Esophagus muscularis mucosa (tissue), 4 donors: ENCODE measurements around the gene SF3A2.

Experiments
- EP300 ChIP-seq: sonication (generic); formaldehyde crosslinking; IDR thresholded peaks from one replicate; pipeline ENCODE4 v1.6.1; 2017; ENCODE audit warnings: antibody characterized with exemption
- POLR2A ChIP-seq: fragments of 450-650 bp; IDR thresholded peaks from one replicate; pipeline ENCODE4 v1.6.1; 2017; ENCODE audit warnings: antibody characterized with exemption, moderate library complexity, mild to moderate bottlenecking, low read depth
- POLR2AphosphoS5 ChIP-seq, 2 donors: sonication (generic); formaldehyde crosslinking; IDR thresholded peaks; one replicate each; pipeline ENCODE4 v1.6.1; 2017; ENCODE audit warnings: antibody characterized with exemption in 2 of 2
- TF ChIP-seq, protein P1 (sequence below), 3 experiments: fragments of 200-600 bp in 2 of 3; fragments of 450-650 bp in 1 of 3; sonication (generic) in 2 of 3; IDR thresholded peaks; one replicate each; pipeline ENCODE4 v1.5.1; 2017 to 2019; ENCODE audit warnings: antibody characterized with exemption in 3 of 3, mild to moderate bottlenecking in 2 of 3, moderate library complexity in 1 of 3

DNA sequence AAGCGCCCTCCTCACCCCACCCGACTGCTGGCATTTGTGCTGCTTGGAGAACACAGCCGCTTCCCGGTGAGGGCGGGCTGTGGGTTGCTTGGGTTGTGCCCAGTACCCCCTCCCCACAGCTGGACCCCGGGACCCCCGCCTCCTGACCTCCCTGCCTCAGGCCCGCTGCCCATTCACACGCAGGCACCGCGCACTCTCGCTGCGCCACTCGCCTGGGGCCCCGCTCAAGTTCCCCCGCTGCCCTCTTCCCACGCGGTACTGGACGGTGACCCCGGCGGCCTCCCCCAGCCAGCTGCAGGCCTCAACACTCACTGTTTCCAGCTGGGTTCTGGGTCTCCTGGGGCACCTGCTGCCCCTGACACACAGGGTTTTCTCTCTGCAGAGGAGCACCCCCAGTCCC is 16.9 kb upstream of the SF3A2 start:
- TF ChIP-seq, protein P1, sequence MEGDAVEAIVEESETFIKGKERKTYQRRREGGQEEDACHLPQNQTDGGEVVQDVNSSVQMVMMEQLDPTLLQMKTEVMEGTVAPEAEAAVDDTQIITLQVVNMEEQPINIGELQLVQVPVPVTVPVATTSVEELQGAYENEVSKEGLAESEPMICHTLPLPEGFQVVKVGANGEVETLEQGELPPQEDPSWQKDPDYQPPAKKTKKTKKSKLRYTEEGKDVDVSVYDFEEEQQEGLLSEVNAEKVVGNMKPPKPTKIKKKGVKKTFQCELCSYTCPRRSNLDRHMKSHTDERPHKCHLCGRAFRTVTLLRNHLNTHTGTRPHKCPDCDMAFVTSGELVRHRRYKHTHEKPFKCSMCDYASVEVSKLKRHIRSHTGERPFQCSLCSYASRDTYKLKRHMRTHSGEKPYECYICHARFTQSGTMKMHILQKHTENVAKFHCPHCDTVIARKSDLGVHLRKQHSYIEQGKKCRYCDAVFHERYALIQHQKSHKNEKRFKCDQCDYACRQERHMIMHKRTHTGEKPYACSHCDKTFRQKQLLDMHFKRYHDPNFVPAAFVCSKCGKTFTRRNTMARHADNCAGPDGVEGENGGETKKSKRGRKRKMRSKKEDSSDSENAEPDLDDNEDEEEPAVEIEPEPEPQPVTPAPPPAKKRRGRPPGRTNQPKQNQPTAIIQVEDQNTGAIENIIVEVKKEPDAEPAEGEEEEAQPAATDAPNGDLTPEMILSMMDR (IDR thresholded peaks at IDR 0.05) = no peak
- TF ChIP-seq POLR2AphosphoS5 (IDR thresholded peaks at IDR 0.05) (no peak), POLR2A (no peak), EP300 (no peak)
